Stomach (tissue), 9 donors: ENCODE results near the gene C9. TPM values are rescaled to one million over a fixed set of nuclear protein-coding genes. Genes with fewer than 3 reads are reported as not detected.

Source experiments
- DNase-seq, 2 donors: peaks; one replicate each; pipeline versions ENCODE4 v3.0.0 to v3.0.0-alpha.2; 2013 to 2019
- H3K27ac ChIP-seq, 5 donors: fragments of 200-600 bp in 4 of 5; sonication (generic) in 4 of 5; one replicate each; pipeline ENCODE4 v1.5.1; 2013 to 2019; ENCODE audit warnings: mild to moderate bottlenecking in 1 of 5, moderate library complexity in 1 of 5
- H3K27me3 ChIP-seq, 3 donors: fragments of 200-600 bp; sonication (generic); one replicate each; pipeline ENCODE4 v1.5.1; 2017 to 2019; ENCODE audit warnings: mixed run types in 1 of 3
- H3K36me3 ChIP-seq, 4 donors: fragments of 200-600 bp; sonication (generic); 1 replicate in 3 of 4; 2 replicates in 1 of 4; pipeline ENCODE4 v1.5.1; 2016 to 2019
- H3K4me1 ChIP-seq, 4 donors: fragments of 200-600 bp; sonication (generic); one replicate each; pipeline ENCODE4 v1.5.1; 2016 to 2019
- H3K4me3 ChIP-seq, 4 donors: fragments of 200-600 bp; sonication (generic) in 3 of 4; one replicate each; pipeline ENCODE4 v1.5.1; 2016 to 2019; ENCODE audit warnings: mild to moderate bottlenecking in 1 of 4
- H3K9me3 ChIP-seq, 4 donors: fragments of 200-600 bp; sonication (generic); one replicate each; pipeline ENCODE4 v1.5.1; 2016 to 2019
- CTCF ChIP-seq, 7 experiments: fragments of 450-650 bp in 4 of 7; fragments of 200-600 bp in 3 of 7; sonication (generic) in 3 of 7; IDR thresholded peaks; one replicate each; pipeline ENCODE4 v1.5.1; 2016 to 2019; ENCODE audit warnings: antibody characterized with exemption in 7 of 7, control low read depth in 2 of 7, mild to moderate bottlenecking in 1 of 7
- EP300 ChIP-seq: sonication (generic); formaldehyde crosslinking; IDR thresholded peaks from one replicate; pipeline ENCODE4 v1.6.1; 2017; ENCODE audit warnings: antibody characterized with exemption
- POLR2A ChIP-seq, 4 donors: fragments of 450-650 bp; IDR thresholded peaks; one replicate each; pipeline ENCODE4 v1.6.1; 2016; ENCODE audit warnings: antibody characterized with exemption in 4 of 4, control low read depth in 2 of 4, mild to moderate bottlenecking in 1 of 4, moderate library complexity in 1 of 4
- POLR2AphosphoS5 ChIP-seq, 3 donors: sonication (generic); formaldehyde crosslinking; IDR thresholded peaks; one replicate each; pipeline ENCODE4 v1.6.1; 2016; ENCODE audit warnings: antibody characterized with exemption in 3 of 3
- WGBS, 5 donors: extraction: QIAGEN DNeasy Blood & Tissue Kit in 3 of 5; methylation state at CpG; one replicate each; pipeline versions ENCODE4 v1.1.5 to v1.1.7; 2013 to 2018; 5-methylcytosine and 5-hydroxymethylcytosine counted together
- intact Hi-C: fragments of 100-400 bp; cut with DNase I; formaldehyde crosslinking; loops from one replicate; pipeline ENCODE4 v1.15.1; 2023; ENCODE audit warnings: low total_unique reads
- polyA plus RNA-seq, 3 donors: library from polyadenylated mRNA; stranded (reverse); fragments of 200-250 nt; gene quantifications; one replicate each; pipeline ENCODE4 v1.2.3, GENCODE V29; 2013
- total RNA-seq, 5 donors: library from RNA; depleted of rRNA; stranded (reverse); fragments of >200 nt; gene quantifications; one replicate each; pipeline versions ENCODE4 v1.1.0 to v1.2.3, GENCODE V29; 2014 to 2016
- donor health status: healthy with polysubstance abuse.
- donor health status: Bipolar disorder and iron deficiency.
- donor health status: healthy.

Gene C9
- total and polyA plus RNA-seq, 8 donors = not detected

DNA sequence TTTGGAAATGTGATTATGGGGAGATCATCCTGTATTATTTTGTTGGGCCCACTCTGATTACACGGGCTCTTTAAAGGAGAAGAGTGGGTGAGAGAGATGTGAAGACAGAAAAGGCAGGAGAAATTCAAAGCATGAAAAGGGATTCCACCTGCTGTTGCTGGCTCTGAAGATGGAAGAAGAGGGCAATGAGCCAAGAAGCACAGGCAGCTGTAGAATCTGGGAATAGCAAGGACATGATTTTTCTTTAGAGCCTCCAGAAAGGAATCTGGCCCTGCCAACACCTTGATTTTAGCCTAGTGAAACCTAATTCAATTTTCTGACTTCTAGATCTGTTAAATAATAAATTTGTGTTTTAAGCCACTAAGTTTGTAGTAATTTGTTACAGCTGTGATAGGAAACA is 11.3 kb downstream of the C9 start:
- intact Hi-C loops = no loop called here
- Histone ChIP-seq H3K4me3 (no peak overlapping the region), H3K9me3 (peaks cover 0 to 21% (median 12%) of the 10 kb centered on the region in 4 donors), H3K36me3 (no peaks in the 10 kb centered on the region), H3K4me1 (no peaks in the 10 kb centered on the region), H3K27me3 (no peaks in the 10 kb centered on the region), H3K27ac (no peak overlapping the region)
- no peak for TF ChIP-seq EP300
- TF ChIP-seq CTCF (IDR thresholded peaks at IDR 0.05) = no peak
- no peak for TF ChIP-seq POLR2A (IDR thresholded peaks at IDR 0.05)
- TF ChIP-seq POLR2AphosphoS5 (IDR thresholded peaks at IDR 0.05) = no peak
- DNase-seq = peak in 1 of 2 donors; percentile 35
- 78 to 96% (median 84%) methylated on average over 1 of the region's 1 CpG for WGBS, 5 donors

- H3K9me3 ChIP-seq = peaks cover 0 to 21% (median 12%) of the 10 kb centered on the region in 4 donors
- no peaks in the 10 kb centered on the region for H3K4me1 ChIP-seq
- 76 to 94% (median 81%) methylated on average over 2 of the region's 2 CpGs for WGBS, 5 donors
- no peak overlapping the region for H3K4me3 ChIP-seq
- H3K36me3 ChIP-seq = no peaks in the 10 kb centered on the region
- intact Hi-C loops = no loop called here
- TF ChIP-seq POLR2A (IDR thresholded peaks at IDR 0.05) (no peak), EP300 (no peak), POLR2AphosphoS5 (IDR thresholded peaks at IDR 0.05) (no peak), CTCF (IDR thresholded peaks at IDR 0.05) (no peak)
- H3K27ac ChIP-seq = no peak overlapping the region
- no peaks in the 10 kb centered on the region for H3K27me3 ChIP-seq
- no peak for DNase-seq
Measured at GRCh38 chr5:39352170-39352569, 12.1 kb downstream of the C9 start.

DNA sequence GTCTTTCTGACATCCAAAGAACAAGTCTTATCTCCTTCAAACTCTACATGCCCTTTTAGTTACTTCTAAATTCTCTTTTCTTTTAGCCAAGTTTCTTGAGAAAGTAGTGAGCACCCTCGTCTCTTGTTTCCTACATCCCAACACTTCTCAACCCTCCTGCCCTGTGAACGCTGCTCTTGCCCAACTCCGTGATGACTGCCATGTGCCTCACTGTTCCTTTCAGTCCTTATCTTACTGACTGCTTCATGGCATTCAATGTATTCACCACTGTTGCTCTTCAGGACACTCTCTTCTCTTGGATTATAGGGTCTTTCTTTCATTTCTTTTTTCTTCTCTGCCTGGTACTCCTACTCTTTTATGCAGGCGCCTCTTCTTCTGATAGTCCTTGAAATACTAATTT is 14.8 kb downstream of the C9 start:
- intact Hi-C loops = no loop called here
- no peaks in the 10 kb centered on the region for H3K27me3 ChIP-seq
- 86 to 91% (median 89%) methylated on average over 4 of the region's 4 CpGs for WGBS, 5 donors
- H3K36me3 ChIP-seq = no peaks in the 10 kb centered on the region
- no peaks in the 10 kb centered on the region for H3K4me1 ChIP-seq
- peaks cover 0 to 21% (median 12%) of the 10 kb centered on the region in 4 donors for H3K9me3 ChIP-seq
- DNase-seq = no peak
- TF ChIP-seq POLR2AphosphoS5 (IDR thresholded peaks at IDR 0.05) = no peak
- no peak for TF ChIP-seq POLR2A (IDR thresholded peaks at IDR 0.05)
- no peak for TF ChIP-seq CTCF (IDR thresholded peaks at IDR 0.05)
- TF ChIP-seq EP300 = no peak
- H3K4me3 ChIP-seq = no peak overlapping the region
- no peak overlapping the region for H3K27ac ChIP-seq

- 100% methylated on average over 1 of the region's 1 CpG for WGBS, 5 donors
- no peaks in the 10 kb centered on the region for H3K36me3 ChIP-seq
- no peak overlapping the region for H3K27ac ChIP-seq
- intact Hi-C loops = no loop called here
- TF ChIP-seq POLR2AphosphoS5 (IDR thresholded peaks at IDR 0.05) = no peak
- no peak for TF ChIP-seq CTCF (IDR thresholded peaks at IDR 0.05)
- TF ChIP-seq EP300 = no peak
- TF ChIP-seq POLR2A (IDR thresholded peaks at IDR 0.05) = no peak
- H3K9me3 ChIP-seq = no peaks in the 10 kb centered on the region
- DNase-seq = no peak
- H3K27me3 ChIP-seq = no peaks in the 10 kb centered on the region
- no peak overlapping the region for H3K4me3 ChIP-seq
- no peaks in the 10 kb centered on the region for H3K4me1 ChIP-seq
Measured at GRCh38 chr5:39342460-39342859, 21.8 kb downstream of the C9 start.
